Lower leg skin (tissue), 3 donors: ENCODE data around the gene NANOGP8.

Experiments
- POLR2A ChIP-seq, 2 donors: fragments of 450-650 bp; IDR thresholded peaks; one replicate each; pipeline ENCODE4 v1.6.1; 2016 to 2017; ENCODE audit warnings: antibody characterized with exemption in 2 of 2, mild to moderate bottlenecking in 1 of 2, moderate library complexity in 1 of 2
- TF ChIP-seq, protein P1 (sequence below), 3 donors: fragments of 450-650 bp; IDR thresholded peaks; one replicate each; pipeline ENCODE4 v1.5.1; 2016; ENCODE audit warnings: antibody characterized with exemption in 3 of 3, mild to moderate bottlenecking in 3 of 3, moderate library complexity in 2 of 3

DNA sequence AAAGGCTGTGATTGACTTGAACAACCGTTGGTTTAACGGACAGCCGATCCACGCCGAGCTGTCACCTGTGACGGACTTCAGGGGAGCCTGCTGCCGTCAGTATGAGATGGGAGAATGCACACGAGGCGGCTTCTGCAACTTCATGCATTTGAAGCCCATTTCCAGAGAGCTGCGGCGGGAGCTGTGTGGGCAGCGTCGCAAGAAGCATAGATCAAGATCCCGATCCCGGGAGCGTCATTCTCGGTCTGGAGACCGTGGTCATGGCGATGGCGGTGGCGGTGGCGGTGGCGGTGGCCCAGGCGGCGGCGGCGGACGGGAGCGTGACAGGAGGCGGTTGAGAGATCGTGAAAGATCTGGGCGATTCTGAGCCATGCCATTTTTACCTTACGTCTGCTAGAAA, 7.8 kb upstream of the NANOGP8 start:
- TF ChIP-seq, protein P1, sequence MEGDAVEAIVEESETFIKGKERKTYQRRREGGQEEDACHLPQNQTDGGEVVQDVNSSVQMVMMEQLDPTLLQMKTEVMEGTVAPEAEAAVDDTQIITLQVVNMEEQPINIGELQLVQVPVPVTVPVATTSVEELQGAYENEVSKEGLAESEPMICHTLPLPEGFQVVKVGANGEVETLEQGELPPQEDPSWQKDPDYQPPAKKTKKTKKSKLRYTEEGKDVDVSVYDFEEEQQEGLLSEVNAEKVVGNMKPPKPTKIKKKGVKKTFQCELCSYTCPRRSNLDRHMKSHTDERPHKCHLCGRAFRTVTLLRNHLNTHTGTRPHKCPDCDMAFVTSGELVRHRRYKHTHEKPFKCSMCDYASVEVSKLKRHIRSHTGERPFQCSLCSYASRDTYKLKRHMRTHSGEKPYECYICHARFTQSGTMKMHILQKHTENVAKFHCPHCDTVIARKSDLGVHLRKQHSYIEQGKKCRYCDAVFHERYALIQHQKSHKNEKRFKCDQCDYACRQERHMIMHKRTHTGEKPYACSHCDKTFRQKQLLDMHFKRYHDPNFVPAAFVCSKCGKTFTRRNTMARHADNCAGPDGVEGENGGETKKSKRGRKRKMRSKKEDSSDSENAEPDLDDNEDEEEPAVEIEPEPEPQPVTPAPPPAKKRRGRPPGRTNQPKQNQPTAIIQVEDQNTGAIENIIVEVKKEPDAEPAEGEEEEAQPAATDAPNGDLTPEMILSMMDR (IDR thresholded peaks at IDR 0.05) = no peak
- no peak for TF ChIP-seq POLR2A (IDR thresholded peaks at IDR 0.05)
